ENCODE data around the gene SRRM5.

SRRM5 gene

GRCh38 chr19:43611788-43612187 is at the start of gene SRRM5:
Gene SRRM5, plus strand, starts transcription at chr19:43612088. Its CDS starts 34 bp downstream, at chr19:43612122.
- Histone ChIP-seq H3K4me3 (ENCODE audit: low read length) (no peak within 1 kb of the TSS), H3K9me2 (replicated peaks; ENCODE audit: insufficient read depth, low read length) (no peaks in the 10 kb centered on the region), H3K36me3 (replicated peaks; ENCODE audit: insufficient read depth, low read length) (no peaks in the 10 kb centered on the region), H3K27me3 (replicated peaks; ENCODE audit: insufficient read depth, low read length) (no peaks in the 10 kb centered on the region), H3K4me2 (ENCODE audit: low read depth, low read length) (no peak within 1 kb of the TSS), H4K20me1 (ENCODE audit: insufficient read depth, low read length) (no peaks in the 10 kb centered on the region), H3K79me2 (ENCODE audit: low read length) (peaks cover 32% of the 10 kb centered on the region), H3F3A (ENCODE audit: insufficient read depth, low read length) (0 out of 2 replicates have a peak, but pooled peaks cover 5% of the 10 kb centered on the region), H3K9ac (ENCODE audit: low read length) (no peak within 1 kb of the TSS), H3K4me1 (ENCODE audit: low read length) (no peaks in the 10 kb centered on the region), H3K27ac (ENCODE audit: low read length) (no peak within 1 kb of the TSS), H2AFZ (ENCODE audit: low read length) (no peak within 1 kb of the TSS), H3K9me3 (replicated peaks; ENCODE audit: insufficient read depth, low read length) (no peaks in the 10 kb centered on the region)
- no peak for DNase-seq
- TF ChIP-seq CTCF (IDR thresholded peaks at IDR 0.05; ENCODE audit: low read length) (no peak), EZH2phosphoT487 (IDR thresholded peaks at IDR 0.05; ENCODE audit: low read length) (no peak), EZH2 (optimal IDR thresholded peaks at IDR 0.05; ENCODE audit: low read depth, low read length) (no peak)

- Histone ChIP-seq H3K79me2 (ENCODE audit: low read length) (no peaks in the 10 kb centered on the region), H3K4me2 (ENCODE audit: low read depth, low read length) (no peak overlapping the region), H3K36me3 (replicated peaks; ENCODE audit: insufficient read depth, low read length) (no peaks in the 10 kb centered on the region), H3K9me2 (replicated peaks; ENCODE audit: insufficient read depth, low read length) (no peaks in the 10 kb centered on the region), H3K4me3 (ENCODE audit: low read length) (no peak overlapping the region), H3K9me3 (replicated peaks; ENCODE audit: insufficient read depth, low read length) (no peaks in the 10 kb centered on the region), H2AFZ (ENCODE audit: low read length) (no peak overlapping the region), H3K27me3 (replicated peaks; ENCODE audit: insufficient read depth, low read length) (no peaks in the 10 kb centered on the region), H3K9ac (ENCODE audit: low read length) (no peak overlapping the region), H3K27ac (ENCODE audit: low read length) (no peak overlapping the region), H3F3A (ENCODE audit: insufficient read depth, low read length) (no peaks in the 10 kb centered on the region), H4K20me1 (ENCODE audit: insufficient read depth, low read length) (no peaks in the 10 kb centered on the region), H3K4me1 (ENCODE audit: low read length) (no peaks in the 10 kb centered on the region)
- TF ChIP-seq EZH2phosphoT487 (IDR thresholded peaks at IDR 0.05; ENCODE audit: low read length) (no peak), EZH2 (optimal IDR thresholded peaks at IDR 0.05; ENCODE audit: low read depth, low read length) (no peak), CTCF (IDR thresholded peaks at IDR 0.05; ENCODE audit: low read length) (no peak)
- no peak for DNase-seq
Observed at GRCh38 chr19:43562226-43562697, 49.6 kb upstream of the SRRM5 start.

DNA sequence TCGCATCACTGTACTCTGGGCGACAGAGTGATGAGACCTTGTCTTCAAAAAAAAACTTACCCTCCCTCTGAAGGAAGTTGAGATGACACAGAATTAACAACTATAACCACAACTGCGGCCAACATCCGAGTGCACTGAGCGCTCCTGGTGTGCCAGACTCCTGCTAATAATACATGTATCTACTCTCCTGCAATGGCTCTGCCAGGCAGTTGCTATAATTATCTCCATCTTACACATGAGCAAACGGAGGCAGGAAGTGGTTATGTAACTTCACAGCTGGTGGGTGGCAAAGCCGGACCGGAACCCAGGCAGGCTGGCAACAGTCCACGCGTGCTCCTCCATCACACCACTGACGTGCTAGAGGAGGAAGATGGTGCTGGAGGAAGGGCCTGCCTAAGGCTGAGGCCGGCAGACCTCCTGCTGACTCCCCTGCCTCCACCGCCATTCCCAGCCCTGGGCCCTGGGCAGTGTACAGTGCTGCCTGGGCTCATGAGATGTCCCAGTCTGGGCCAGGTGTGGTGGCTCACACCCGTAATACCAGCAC is 49.1 kb upstream of the SRRM5 start:
- no peak for TF ChIP-seq CTCF (IDR thresholded peaks at IDR 0.05; ENCODE audit: low read length)
- TF ChIP-seq EZH2 (optimal IDR thresholded peaks at IDR 0.05; ENCODE audit: low read depth, low read length), result no peak
- TF ChIP-seq EZH2phosphoT487 (IDR thresholded peaks at IDR 0.05; ENCODE audit: low read length), result no peak
- Histone ChIP-seq H3F3A (ENCODE audit: insufficient read depth, low read length) (no peaks in the 10 kb centered on the region), H3K9ac (ENCODE audit: low read length) (no peak overlapping the region), H3K79me2 (ENCODE audit: low read length) (no peaks in the 10 kb centered on the region; the same call in 1 of the 2 replicates), H3K36me3 (replicated peaks; ENCODE audit: insufficient read depth, low read length) (no peaks in the 10 kb centered on the region), H3K27ac (ENCODE audit: low read length) (no peak overlapping the region), H3K27me3 (replicated peaks; ENCODE audit: insufficient read depth, low read length) (no peaks in the 10 kb centered on the region), H3K4me1 (ENCODE audit: low read length) (no peaks in the 10 kb centered on the region), H2AFZ (ENCODE audit: low read length) (no peak overlapping the region), H3K9me3 (replicated peaks; ENCODE audit: insufficient read depth, low read length) (no peaks in the 10 kb centered on the region), H3K4me2 (ENCODE audit: low read depth, low read length) (no peak overlapping the region), H4K20me1 (ENCODE audit: insufficient read depth, low read length) (no peaks in the 10 kb centered on the region), H3K9me2 (replicated peaks; ENCODE audit: insufficient read depth, low read length) (no peaks in the 10 kb centered on the region), H3K4me3 (ENCODE audit: low read length) (no peak overlapping the region)
- DNase-seq, result no peak

Measured in MM.1S (cell line).